HepG2 (cell line): ENCODE results near the gene NACC2. TPM values are rescaled to one million over a fixed set of nuclear protein-coding genes. Genes with fewer than 3 reads are reported as not detected.

Source experiments
- FOSL2 ChIP-seq: sonication (generic); formaldehyde crosslinking; IDR thresholded peaks from 2 replicates; pipeline ENCODE4 v1.4.0; 2020; ENCODE audit warnings: missing genetic modification reagents
- HOXA3 ChIP-seq: sonication (generic); formaldehyde crosslinking; IDR thresholded peaks from 2 replicates; pipeline ENCODE4 v1.5.0; 2020; ENCODE audit warnings: missing genetic modification reagents
- KDM3A ChIP-seq: IDR thresholded peaks from 2 replicates; pipeline ENCODE4 v1.6.1; 2018; ENCODE audit warnings: low read depth, missing compliant biosample characterization
- MAZ ChIP-seq, 2 experiments: sonication (generic) in 1 of 2; formaldehyde crosslinking in 1 of 2; IDR thresholded peaks; 2 replicates each; pipeline versions ENCODE4 v1.5.0 to v1.6.1; 2012 to 2020; ENCODE audit warnings: low read depth in 2 of 2, mild to moderate bottlenecking in 2 of 2, borderline replicate concordance in 1 of 2, improper control_type of control experiment in 1 of 2, low read length in 1 of 2, missing genetic modification reagents in 1 of 2, moderate library complexity in 1 of 2
- MTA1 ChIP-seq: sonication (generic); formaldehyde crosslinking; IDR thresholded peaks from 2 replicates; pipeline ENCODE4 v1.4.0; 2020; ENCODE audit warnings: missing genetic modification reagents, mild to moderate bottlenecking, borderline replicate concordance
- PATZ1 ChIP-seq: sonication (generic); formaldehyde crosslinking; IDR thresholded peaks from 2 replicates; pipeline ENCODE4 v1.4.0; 2020; ENCODE audit warnings: missing genetic modification reagents
- REPIN1 ChIP-seq: sonication (generic); formaldehyde crosslinking; IDR thresholded peaks from 2 replicates; pipeline ENCODE4 v1.8.0; 2022; ENCODE audit warnings: missing genetic modification reagents, low read depth, mild to moderate bottlenecking, borderline replicate concordance
- RXRA ChIP-seq: sonication (generic); formaldehyde crosslinking; IDR thresholded peaks from 2 replicates; pipeline ENCODE4 v1.5.1; 2020; ENCODE audit warnings: missing genetic modification reagents
- SMAD1 ChIP-seq: sonication (generic); formaldehyde crosslinking; IDR thresholded peaks from 2 replicates; pipeline ENCODE4 v1.4.0; 2020; ENCODE audit warnings: missing genetic modification reagents, low read depth, mild to moderate bottlenecking, borderline replicate concordance
- ZNF3 ChIP-seq: IDR thresholded peaks from 2 replicates; pipeline ENCODE4 v1.7.0; 2017; ENCODE audit warnings: inconsistent platforms
- ZNF780A ChIP-seq: sonication (generic); formaldehyde crosslinking; IDR thresholded peaks from 2 replicates; pipeline ENCODE4 v1.8.0; 2022; ENCODE audit warnings: mild to moderate bottlenecking, missing genetic modification reagents, moderate library complexity
- ZSCAN25 ChIP-seq: sonication (generic); formaldehyde crosslinking; IDR thresholded peaks from 2 replicates; pipeline ENCODE4 v1.8.0; 2022; ENCODE audit warnings: mild to moderate bottlenecking, missing genetic modification reagents
- polyA plus RNA-seq, 8 experiments: library from polyadenylated mRNA; depleted of rRNA in 3 of 8; stranded (reverse) in 7 of 8; unstranded in 1 of 8; fragments of >200 nt; fragmentation: Illumina TruSeq in 4 of 8; extraction: Trizol in 4 of 8; gene quantifications; 2 replicates each; pipeline versions ENCODE4 v1.2.1 to v1.2.3, GENCODE V29; 2011 to 2016; ENCODE audit warnings: low read depth in 4 of 8, missing spikeins in 1 of 8, mixed read lengths in 1 of 8; ENCODE audit not compliant: insufficient read depth in 1 of 8
- total RNA-seq, 5 experiments: library from RNA; depleted of rRNA; stranded (reverse); fragments of >200 nt; fragmentation: Illumina TruSeq; extraction: Trizol; gene quantifications; 2 replicates each; pipeline ENCODE4 v1.2.3, GENCODE V29; 2016; ENCODE audit warnings: low read depth in 1 of 5
- TF ChIP-seq, protein P1 (sequence below): IDR thresholded peaks from 2 replicates; pipeline ENCODE4 v1.6.1; 2012; ENCODE audit warnings: low read length, improper control_type of control experiment
- TF ChIP-seq, protein P2 (sequence below): sonication (generic); formaldehyde crosslinking; IDR thresholded peaks from 2 replicates; pipeline ENCODE4 v1.4.0; 2020; ENCODE audit warnings: missing genetic modification reagents
- TF ChIP-seq, protein P3 (sequence below): sonication (generic); IDR thresholded peaks from 2 replicates; pipeline ENCODE4 v1.6.1; 2016; ENCODE audit warnings: low read depth, borderline replicate concordance
- TF ChIP-seq, protein P4 (sequence below): sonication (generic); formaldehyde crosslinking; IDR thresholded peaks from 2 replicates; pipeline ENCODE4 v1.4.0; 2020; ENCODE audit warnings: missing genetic modification reagents, borderline replicate concordance

The NACC2 gene
- total and polyA plus RNA-seq, 2 of the 13 experiments (the other 11 are each of a cell fraction or from before 2014, with no cell fraction given), result 5.9 to 12.3 TPM

- TF ChIP-seq, protein P1, sequence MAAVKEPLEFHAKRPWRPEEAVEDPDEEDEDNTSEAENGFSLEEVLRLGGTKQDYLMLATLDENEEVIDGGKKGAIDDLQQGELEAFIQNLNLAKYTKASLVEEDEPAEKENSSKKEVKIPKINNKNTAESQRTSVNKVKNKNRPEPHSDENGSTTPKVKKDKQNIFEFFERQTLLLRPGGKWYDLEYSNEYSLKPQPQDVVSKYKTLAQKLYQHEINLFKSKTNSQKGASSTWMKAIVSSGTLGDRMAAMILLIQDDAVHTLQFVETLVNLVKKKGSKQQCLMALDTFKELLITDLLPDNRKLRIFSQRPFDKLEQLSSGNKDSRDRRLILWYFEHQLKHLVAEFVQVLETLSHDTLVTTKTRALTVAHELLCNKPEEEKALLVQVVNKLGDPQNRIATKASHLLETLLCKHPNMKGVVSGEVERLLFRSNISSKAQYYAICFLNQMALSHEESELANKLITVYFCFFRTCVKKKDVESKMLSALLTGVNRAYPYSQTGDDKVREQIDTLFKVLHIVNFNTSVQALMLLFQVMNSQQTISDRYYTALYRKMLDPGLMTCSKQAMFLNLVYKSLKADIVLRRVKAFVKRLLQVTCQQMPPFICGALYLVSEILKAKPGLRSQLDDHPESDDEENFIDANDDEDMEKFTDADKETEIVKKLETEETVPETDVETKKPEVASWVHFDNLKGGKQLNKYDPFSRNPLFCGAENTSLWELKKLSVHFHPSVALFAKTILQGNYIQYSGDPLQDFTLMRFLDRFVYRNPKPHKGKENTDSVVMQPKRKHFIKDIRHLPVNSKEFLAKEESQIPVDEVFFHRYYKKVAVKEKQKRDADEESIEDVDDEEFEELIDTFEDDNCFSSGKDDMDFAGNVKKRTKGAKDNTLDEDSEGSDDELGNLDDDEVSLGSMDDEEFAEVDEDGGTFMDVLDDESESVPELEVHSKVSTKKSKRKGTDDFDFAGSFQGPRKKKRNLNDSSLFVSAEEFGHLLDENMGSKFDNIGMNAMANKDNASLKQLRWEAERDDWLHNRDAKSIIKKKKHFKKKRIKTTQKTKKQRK, result no peak
- TF ChIP-seq MTA1 (CRISPR knock-in tag) (no peak; the same call in 1 of the 2 replicates), ZNF780A (CRISPR knock-in tag) (no peak), REPIN1 (CRISPR knock-in tag) (no peak), KDM3A (CRISPR knock-in tag) (no peak), RXRA (CRISPR knock-in tag) (peak; percentile 81), SMAD1 (CRISPR knock-in tag) (no peak), HOXA3 (CRISPR knock-in tag) (peak; percentile 50; the same call in 1 of the 2 replicates), PATZ1 (CRISPR knock-in tag) (peak; percentile 65), FOSL2 (CRISPR knock-in tag) (0 out of 2 replicates have a peak, but pooled peaks have one; percentile 5), MAZ (IDR thresholded peaks at IDR 0.05; ENCODE audit: borderline replicate concordance, low read depth, low read length) (no peak), MAZ (CRISPR knock-in tag; IDR thresholded peaks at IDR 0.05; ENCODE audit: low read depth) (0 out of 2 replicates have a peak, but pooled peaks have one; percentile 15), ZNF3 (CRISPR knock-in tag) (no peak), ZSCAN25 (CRISPR knock-in tag) (0 out of 2 replicates have a peak, but pooled peaks have one; percentile 46)
- TF ChIP-seq, protein P2, sequence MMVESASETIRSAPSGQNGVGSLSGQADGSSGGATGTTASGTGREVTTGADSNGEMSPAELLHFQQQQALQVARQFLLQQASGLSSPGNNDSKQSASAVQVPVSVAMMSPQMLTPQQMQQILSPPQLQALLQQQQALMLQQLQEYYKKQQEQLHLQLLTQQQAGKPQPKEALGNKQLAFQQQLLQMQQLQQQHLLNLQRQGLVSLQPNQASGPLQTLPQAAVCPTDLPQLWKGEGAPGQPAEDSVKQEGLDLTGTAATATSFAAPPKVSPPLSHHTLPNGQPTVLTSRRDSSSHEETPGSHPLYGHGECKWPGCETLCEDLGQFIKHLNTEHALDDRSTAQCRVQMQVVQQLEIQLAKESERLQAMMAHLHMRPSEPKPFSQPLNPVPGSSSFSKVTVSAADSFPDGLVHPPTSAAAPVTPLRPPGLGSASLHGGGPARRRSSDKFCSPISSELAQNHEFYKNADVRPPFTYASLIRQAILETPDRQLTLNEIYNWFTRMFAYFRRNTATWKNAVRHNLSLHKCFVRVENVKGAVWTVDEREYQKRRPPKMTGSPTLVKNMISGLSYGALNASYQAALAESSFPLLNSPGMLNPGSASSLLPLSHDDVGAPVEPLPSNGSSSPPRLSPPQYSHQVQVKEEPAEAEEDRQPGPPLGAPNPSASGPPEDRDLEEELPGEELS (CRISPR knock-in tag), result 0 out of 2 replicates have a peak, but pooled peaks have one; percentile 23
- TF ChIP-seq, protein P3, sequence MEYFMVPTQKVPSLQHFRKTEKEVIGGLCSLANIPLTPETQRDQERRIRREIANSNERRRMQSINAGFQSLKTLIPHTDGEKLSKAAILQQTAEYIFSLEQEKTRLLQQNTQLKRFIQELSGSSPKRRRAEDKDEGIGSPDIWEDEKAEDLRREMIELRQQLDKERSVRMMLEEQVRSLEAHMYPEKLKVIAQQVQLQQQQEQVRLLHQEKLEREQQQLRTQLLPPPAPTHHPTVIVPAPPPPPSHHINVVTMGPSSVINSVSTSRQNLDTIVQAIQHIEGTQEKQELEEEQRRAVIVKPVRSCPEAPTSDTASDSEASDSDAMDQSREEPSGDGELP, result 0 out of 2 replicates have a peak, but pooled peaks have one; percentile 23
- TF ChIP-seq, protein P4, sequence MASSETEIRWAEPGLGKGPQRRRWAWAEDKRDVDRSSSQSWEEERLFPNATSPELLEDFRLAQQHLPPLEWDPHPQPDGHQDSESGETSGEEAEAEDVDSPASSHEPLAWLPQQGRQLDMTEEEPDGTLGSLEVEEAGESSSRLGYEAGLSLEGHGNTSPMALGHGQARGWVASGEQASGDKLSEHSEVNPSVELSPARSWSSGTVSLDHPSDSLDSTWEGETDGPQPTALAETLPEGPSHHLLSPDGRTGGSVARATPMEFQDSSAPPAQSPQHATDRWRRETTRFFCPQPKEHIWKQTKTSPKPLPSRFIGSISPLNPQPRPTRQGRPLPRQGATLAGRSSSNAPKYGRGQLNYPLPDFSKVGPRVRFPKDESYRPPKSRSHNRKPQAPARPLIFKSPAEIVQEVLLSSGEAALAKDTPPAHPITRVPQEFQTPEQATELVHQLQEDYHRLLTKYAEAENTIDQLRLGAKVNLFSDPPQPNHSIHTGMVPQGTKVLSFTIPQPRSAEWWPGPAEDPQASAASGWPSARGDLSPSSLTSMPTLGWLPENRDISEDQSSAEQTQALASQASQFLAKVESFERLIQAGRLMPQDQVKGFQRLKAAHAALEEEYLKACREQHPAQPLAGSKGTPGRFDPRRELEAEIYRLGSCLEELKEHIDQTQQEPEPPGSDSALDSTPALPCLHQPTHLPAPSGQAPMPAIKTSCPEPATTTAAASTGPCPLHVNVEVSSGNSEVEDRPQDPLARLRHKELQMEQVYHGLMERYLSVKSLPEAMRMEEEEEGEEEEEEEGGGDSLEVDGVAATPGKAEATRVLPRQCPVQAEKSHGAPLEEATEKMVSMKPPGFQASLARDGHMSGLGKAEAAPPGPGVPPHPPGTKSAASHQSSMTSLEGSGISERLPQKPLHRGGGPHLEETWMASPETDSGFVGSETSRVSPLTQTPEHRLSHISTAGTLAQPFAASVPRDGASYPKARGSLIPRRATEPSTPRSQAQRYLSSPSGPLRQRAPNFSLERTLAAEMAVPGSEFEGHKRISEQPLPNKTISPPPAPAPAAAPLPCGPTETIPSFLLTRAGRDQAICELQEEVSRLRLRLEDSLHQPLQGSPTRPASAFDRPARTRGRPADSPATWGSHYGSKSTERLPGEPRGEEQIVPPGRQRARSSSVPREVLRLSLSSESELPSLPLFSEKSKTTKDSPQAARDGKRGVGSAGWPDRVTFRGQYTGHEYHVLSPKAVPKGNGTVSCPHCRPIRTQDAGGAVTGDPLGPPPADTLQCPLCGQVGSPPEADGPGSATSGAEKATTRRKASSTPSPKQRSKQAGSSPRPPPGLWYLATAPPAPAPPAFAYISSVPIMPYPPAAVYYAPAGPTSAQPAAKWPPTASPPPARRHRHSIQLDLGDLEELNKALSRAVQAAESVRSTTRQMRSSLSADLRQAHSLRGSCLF (CRISPR knock-in tag), result no peak
These were observed 93.9 kb downstream of the NACC2 start (continued) for GRCh38 chr9:136001231-136001630.
